NCI-H2196 treated with DMSO at 0.1 percent for 48 hours (cell line): ENCODE measurements around the gene PPP2R1B.
A peak's percentile ranks its signal among the peaks of the same experiment; 100 is the strongest.
"Not testable (repeated sequence)": the region's sequence is repeated elsewhere in the genome, so short reads cannot be mapped to it uniquely, and the experiment has no call there.

Source experiments
- DNase-seq: peaks from one replicate; lab custom pipeline; 2025; ENCODE audit not compliant: unreplicated experiment; lab: John Stamatoyannopoulos, UW

PPP2R1B gene

DNA sequence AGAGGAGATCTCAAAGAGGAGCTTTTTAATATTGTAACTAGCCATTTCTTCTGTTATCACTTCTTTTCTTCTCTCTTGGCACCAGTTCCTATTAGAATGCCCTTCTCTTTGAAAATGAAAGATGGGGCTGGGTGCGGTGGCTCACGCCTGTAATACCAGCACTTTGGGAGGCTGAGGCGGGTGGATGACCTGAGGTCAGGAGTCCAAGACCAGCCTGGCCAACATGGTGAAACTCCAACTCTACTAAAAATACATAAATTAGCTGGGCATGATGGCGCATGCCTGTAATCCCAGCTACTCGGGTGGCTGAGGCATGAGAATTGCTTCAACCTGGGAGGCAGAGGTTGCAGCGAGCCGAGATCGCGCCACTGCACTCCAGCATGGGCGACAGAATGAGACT is 18.1 kb upstream of the PPP2R1B start:
- DNase-seq: not testable (repeated sequence)

GRCh38 chr11:111782109-111782741 is 16.0 kb upstream of the PPP2R1B start:
- DNase-seq: no peak

DNA sequence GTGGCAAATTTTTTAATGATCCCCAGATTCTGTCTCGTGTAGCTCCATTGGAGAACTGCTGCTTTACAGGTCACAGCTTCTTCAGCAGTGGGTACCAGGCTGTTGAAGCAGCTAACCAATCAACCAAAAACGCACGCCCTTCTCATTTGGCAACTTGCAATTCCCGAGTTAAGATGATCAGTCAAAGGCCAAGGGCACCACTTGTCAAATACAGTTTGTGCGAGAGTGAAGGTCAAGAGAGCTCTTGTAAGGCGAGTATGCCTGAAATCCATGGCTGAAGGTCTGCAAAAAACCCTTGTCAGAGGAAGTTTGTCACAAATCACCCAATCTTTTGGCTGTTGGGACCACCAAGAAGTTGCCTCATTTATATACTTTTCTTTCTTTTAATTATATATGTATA is 12.9 kb upstream of the PPP2R1B start:
- no peak for DNase-seq

DNA sequence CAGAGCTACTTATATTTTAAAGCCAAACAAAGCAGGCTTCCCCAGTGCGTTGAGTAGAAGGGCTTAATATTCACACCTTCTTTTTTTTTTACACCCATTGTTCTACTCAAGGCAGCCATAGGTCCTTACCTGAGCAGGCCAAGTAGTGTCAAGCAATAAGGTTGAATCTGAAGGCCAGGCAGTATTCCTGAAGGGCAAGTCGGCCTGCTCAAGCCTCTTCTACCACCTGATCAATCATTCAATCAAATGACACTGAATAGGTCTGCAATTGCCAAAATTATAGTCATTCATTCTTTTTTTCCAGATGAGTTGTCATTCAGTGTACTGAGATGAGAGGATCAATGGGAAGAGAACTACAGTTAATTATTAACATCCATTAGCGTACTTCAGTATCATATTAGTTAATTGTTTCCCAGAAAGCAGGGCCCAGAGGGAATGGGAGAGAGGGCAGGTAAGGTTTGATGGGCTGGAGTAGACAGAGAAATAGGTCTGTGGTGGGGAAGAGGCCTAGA is 11.9 kb upstream of the PPP2R1B start:
- DNase-seq: no peak

DNA sequence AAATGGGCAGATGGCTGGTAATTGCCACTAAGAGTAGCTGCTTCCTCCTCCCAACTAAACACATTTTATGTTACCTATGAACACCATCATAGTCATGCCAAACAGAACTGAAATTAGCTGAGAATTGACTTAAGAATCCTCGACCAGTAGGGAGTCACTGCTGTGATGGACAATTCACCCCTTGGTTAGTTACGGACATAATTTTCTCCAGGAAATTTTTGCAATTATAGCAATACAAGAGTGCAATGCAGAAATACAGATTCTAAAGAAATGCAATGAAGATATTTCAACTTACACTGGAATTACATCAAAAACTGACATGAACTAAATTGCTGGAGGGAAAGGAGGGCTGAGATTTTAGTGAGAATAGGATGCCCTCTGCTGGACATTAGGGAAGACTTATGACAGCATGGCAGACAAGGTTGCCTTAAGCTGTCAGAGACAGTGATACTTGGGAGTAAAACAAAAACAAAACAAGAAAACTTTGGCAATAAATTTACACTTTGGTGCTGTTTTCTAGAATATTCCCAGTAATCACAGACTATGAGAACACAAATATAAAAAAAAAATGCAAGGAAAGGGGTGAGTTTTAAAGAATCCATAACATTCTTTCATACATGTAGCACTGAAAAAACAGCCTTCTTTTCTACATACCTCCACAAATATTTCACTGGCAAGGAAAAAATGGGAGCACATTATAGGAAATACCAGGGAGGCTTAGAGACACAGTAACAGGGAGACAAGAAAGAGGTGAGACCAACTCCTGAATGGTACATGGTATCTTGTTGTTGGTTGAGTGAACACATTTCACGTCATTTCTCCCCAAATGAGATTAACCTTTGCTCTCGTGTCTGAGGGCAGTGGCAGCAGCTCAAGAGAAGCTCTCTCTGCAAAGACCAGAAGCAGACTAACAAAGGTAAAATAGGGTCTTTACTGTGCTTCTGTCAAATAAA is 11.2 kb upstream of the PPP2R1B start:
- DNase-seq: peak; percentile 58

DNA sequence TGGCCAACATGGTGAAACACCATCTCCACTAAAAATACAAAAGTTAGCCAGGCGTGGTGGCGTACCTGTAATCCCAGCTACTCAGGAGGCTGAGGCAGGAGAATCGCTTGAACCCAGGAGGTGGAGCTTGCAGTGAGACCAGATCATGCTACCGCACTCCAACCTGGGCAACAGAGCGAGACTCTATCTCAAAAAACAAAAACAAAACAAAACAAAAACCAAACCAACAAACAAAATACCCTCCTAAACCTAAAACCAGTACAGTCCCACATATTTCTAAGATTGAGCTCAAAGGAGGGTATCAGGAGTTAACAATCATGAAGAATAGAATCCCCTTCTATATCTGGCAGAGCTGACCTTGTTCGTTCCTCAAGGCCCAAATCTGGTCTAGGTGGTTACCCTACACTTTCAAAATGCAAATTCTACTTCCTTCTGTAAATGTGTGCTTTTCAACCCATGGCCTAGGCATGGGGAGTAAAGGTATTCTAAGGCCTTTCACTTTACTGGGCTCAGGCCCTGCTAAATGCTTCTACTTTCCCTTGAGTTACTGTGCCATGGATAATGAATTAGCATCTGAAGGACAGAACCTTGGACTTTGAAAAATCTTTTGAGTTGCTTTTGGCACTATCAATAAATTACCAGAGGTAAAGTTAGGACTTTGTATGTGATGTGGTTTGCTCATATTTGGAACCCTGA is 10.4 kb upstream of the PPP2R1B start:
- DNase-seq: no peak

DNA sequence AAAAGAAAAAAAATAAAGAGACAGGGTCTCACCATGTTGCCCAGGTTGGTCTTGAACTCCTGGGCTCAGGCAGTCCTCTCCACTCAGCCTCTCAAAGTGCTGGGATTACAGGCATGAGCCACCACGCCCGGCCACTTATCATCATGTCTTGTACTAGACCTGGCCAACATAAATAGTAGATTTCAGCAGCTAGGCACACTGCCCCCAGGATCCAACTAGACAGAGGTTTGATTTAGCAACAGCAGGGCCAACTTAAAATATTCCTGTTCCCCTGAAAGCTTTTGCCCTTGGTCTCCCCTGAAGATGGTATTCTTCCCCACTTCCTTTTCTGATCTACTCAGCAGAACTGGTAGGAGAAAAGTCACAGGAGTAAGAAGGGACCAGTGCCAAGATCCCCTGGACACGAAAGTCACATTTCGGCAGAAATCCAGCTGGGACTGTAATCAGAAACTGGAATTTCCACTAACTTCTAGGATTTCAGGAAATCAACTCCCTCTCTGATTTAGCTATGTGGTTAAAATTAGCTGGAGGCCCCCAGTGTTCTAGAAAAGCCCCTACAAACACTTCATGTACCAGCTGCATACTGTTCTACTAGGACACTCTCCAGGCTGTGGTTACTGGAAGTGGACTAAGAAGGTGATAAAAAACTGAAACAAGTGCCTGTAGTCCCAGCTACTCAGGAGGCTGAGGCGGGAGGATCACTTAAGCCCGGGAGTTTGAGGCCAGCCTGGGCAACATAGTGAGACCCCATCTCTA is 8.9 kb upstream of the PPP2R1B start:
- no peak for DNase-seq

- DNase-seq: no peak
Observed at GRCh38 chr11:111772535-111772934, 6.3 kb upstream of the PPP2R1B start.

- DNase-seq: not testable (repeated sequence)
Observed at GRCh38 chr11:111771205-111771604, 5.0 kb upstream of the PPP2R1B start.

DNA sequence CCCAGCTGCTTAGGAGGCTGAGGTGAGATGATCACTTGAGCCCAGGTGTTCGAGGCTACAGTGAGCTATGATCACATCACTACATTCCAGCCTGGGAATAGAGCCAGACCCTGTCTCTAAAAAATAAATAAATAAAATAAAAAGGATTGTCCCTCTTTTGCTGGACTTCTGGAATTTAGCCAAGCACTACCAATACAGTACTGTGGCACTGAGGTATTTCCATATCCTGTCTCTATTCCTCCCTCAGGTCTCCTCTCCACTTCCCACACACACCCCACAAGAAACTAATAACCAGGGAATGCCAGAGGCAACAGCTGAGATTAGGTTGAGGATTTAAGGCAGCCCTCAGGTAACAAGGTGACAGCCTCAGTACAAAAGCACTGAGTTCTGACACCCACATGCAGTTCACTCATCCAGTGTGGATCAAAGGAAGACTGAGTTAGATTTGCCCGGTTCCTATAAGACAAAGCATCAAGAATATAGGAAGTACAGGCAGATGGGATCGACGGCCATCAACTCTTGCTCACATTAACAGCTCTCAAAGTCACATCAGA is 4.5 kb upstream of the PPP2R1B start:
- peak; percentile 37 for DNase-seq

DNA sequence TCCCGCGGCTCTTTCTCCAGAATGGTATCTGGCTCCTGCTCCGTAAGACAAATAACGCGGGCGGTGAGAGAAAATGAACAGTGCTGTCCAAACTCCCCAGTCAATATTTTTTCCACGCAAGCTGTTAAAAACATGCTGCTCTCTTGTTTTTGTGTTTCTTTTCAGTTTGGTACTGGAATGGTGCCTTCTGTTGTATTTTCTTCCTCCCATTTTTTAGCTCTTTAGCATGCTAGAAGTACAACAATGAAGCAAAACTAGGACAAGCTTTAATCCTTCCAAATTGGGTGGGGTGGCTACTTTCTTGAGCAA is 599 bp upstream of the PPP2R1B start:
- DNase-seq: no peak

GRCh38 chr11:111765320-111765983 is 737 bp downstream of the PPP2R1B start:
- no peak for DNase-seq

DNA sequence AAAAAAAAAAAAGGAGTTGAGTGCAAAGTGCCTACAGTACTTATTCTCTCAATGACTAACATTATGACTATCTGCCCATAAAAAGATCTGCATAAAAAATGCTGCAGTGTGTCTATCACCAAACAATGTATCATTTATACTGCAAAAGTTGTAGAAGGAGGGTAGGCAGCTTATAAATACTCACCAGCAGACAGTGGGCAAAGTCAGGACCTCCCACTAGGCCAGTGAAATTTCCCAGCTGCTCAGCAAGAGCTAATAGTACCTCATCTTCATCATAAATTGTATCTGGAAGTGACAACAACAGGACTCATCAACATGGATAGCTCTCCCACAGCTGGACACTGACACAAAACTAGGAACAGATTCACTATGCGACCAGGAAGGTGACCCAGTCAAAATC is 1.6 kb downstream of the PPP2R1B start:
- no peak for DNase-seq

DNA sequence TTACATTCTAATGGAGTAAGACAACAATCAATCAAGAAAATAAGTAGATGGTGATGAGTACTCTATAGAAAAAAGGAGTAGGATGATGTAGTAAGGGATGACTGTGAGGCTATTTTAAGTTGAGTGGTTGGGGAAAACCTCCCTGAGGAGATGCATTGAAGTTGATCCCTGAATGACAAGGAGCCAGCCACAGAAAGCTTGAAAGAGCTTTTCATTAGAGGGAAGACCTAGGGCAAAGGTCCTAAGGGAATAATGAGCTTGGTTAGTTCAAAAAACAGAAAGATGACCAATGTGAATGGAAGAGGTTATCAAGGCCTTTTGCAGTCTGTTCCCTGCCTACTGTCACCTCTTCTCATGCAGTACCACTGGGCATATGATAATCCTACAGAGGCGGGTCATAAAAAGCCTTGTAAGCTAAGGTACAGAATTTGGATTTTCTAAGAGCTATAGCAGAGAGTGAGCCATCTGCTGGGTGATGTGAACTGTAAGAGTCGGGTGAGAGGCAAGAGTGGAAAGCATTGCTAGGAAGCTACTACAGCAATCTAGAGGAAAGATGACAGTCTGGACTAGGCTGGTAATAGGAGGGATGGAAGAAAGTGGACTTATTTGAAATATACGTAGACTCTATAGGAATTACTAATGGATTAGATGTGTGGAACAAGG is 3.1 kb downstream of the PPP2R1B start:
- no peak for DNase-seq

DNA sequence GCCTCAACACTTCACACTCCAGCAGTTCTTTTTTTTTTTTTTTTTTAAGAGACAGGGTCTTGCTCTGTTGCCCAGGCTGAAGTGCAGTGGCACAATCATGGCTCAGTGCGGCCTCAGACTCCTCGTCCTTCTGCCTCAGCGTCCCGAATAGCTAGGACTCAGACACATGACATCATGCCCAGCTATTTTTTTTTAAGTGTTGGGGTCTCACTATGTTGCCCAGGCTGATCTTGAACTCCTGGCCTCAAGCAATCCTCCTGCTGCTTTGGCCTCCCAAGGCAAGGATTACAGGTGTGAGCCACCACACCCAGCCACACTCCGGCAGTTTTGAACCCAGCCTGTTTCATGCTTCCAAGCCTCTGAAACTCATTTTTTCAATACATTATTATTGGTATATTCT is 3.7 kb downstream of the PPP2R1B start:
- DNase-seq: no peak

DNA sequence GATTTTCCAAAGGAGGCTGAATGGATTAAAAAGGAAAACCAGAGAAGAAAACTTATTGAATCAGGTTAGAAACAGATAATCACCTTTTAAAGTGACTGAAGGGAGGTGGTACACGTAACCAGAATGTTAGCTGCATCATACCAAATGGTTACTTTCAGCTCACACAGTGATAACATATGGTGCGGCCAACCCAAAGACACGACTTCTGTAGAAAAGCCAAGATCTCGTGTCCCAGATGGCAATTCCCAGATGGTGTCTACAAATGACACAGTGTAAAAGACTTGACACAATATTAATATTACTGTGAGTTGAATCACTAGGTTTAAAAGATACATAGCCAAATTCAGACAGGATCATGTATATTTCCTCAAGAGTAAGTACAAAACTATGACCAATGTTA is 5.2 kb downstream of the PPP2R1B start:
- DNase-seq: no peak

DNA sequence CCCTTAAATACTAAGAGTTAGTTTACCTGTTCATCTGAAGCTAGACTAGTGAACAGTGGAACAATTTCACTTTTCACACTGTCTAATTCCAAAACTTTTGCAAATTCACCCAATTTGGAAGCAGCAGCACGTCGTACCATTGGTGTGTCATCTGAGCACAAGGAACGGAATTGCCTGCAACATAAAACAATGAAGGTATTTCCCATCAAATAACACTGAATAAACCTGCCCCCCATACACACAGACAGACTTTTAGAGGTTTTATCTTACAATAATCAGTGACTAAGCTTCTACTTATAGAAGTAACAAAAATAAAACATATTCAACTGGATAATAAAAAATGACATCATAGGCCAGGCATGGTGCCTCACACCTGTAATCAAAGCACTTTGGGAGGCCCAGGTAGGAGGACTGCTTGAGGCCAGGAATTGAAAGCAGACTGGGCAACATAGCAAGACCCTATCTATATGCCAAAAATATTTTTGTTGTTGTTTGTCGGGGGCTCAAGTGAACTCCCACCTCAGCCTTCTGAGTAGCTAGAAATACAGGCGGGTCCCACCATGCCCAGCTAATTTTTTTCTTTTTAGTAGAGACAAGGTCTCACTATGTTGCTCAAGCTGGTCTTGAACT is 6.3 kb downstream of the PPP2R1B start:
- DNase-seq: no peak

- no peak for DNase-seq
Observed at GRCh38 chr11:111759376-111759775, 6.8 kb downstream of the PPP2R1B start.

GRCh38 chr11:111756097-111756496 is 10.1 kb downstream of the PPP2R1B start:
- DNase-seq: no peak
